Neuronal stem cell (in vitro differentiated cells): ENCODE measurements around the gene TEDC1.
A peak's percentile ranks its signal among the peaks of the same experiment; 100 is the strongest.

Experiments
- DNase-seq: peaks from one replicate; pipeline ENCODE4 v3.0.0-alpha.2; 2013; ENCODE audit warnings: low spot score
- H2AFZ ChIP-seq: one replicate; pipeline ENCODE4 v1.6.1; 2013; ENCODE audit warnings: mild to moderate bottlenecking, low read length, inconsistent platforms
- H2AK5ac ChIP-seq: 2 replicates; pipeline ENCODE4 v1.6.1; 2013; ENCODE audit warnings: low read depth, mild to moderate bottlenecking, inconsistent platforms, low read length, moderate library complexity, mixed read lengths
- H2BK120ac ChIP-seq: 2 replicates; pipeline ENCODE4 v1.6.1; 2013; ENCODE audit warnings: low read depth, mild to moderate bottlenecking, inconsistent platforms, low read length, moderate library complexity, mixed read lengths
- H2BK12ac ChIP-seq: one replicate; pipeline ENCODE4 v1.6.1; 2013; ENCODE audit warnings: low read length, inconsistent platforms
- H2BK15ac ChIP-seq: 2 replicates; pipeline ENCODE4 v1.6.1; 2013; ENCODE audit warnings: mild to moderate bottlenecking, low read length, inconsistent platforms, mixed read lengths
- H2BK5ac ChIP-seq: one replicate; pipeline ENCODE4 v1.6.1; 2013; ENCODE audit warnings: inconsistent platforms, mild to moderate bottlenecking, low read length, moderate library complexity
- H3K14ac ChIP-seq: one replicate; pipeline ENCODE4 v1.6.1; 2013; ENCODE audit warnings: low read length, inconsistent platforms
- H3K18ac ChIP-seq: 2 replicates; pipeline ENCODE4 v1.6.1; 2013; ENCODE audit warnings: low read length, inconsistent platforms
- H3K23ac ChIP-seq: 2 replicates; pipeline ENCODE4 v1.6.1; 2013; ENCODE audit warnings: low read depth, mild to moderate bottlenecking, mixed read lengths, low read length, inconsistent platforms; ENCODE audit not compliant: poor library complexity
- H3K27ac ChIP-seq: replicated peaks from 3 replicates; pipeline ENCODE4 v1.5.1; 2013; ENCODE audit warnings: low read length, inconsistent platforms
- H3K27me3 ChIP-seq, 3 experiments: 2 replicates each; pipeline ENCODE4 v1.6.1; 2013; ENCODE audit warnings: low read length in 3 of 3, mild to moderate bottlenecking in 2 of 3, inconsistent platforms in 1 of 3, low read depth in 1 of 3, mixed read lengths in 1 of 3, moderate library complexity in 1 of 3; ENCODE audit not compliant: control insufficient read depth in 3 of 3, insufficient read depth in 3 of 3
- H3K36me3 ChIP-seq, 2 donors: replicated peaks in 1 of 2; 2 replicates each; pipeline ENCODE4 v1.6.1; 2013; ENCODE audit warnings: low read length in 2 of 2; ENCODE audit not compliant: control insufficient read depth in 2 of 2, insufficient read depth in 2 of 2
- H3K4ac ChIP-seq: 2 replicates; pipeline ENCODE4 v1.6.1; 2013; ENCODE audit warnings: inconsistent platforms, mild to moderate bottlenecking, low read length, moderate library complexity
- H3K4me1 ChIP-seq, 2 donors: 1 replicate in 1 of 2; 2 replicates in 1 of 2; pipeline ENCODE4 v1.6.1; 2013; ENCODE audit warnings: low read length in 2 of 2, low read depth in 1 of 2; ENCODE audit not compliant: control insufficient read depth in 2 of 2, insufficient read depth in 1 of 2
- H3K4me2 ChIP-seq: one replicate; pipeline ENCODE4 v1.6.1; 2013; ENCODE audit warnings: mild to moderate bottlenecking, low read length, inconsistent platforms; ENCODE audit not compliant: insufficient read depth, poor library complexity, severe bottlenecking
- H3K4me3 ChIP-seq, 2 donors: 2 replicates each; pipeline ENCODE4 v1.5.1; 2013; ENCODE audit warnings: low read length in 2 of 2, mild to moderate bottlenecking in 2 of 2, inconsistent platforms in 1 of 2, moderate library complexity in 1 of 2
- H3K79me1 ChIP-seq: one replicate; pipeline ENCODE4 v1.6.1; 2013; ENCODE audit warnings: low read depth, mild to moderate bottlenecking, inconsistent platforms, low read length, moderate library complexity
- H3K9ac ChIP-seq: one replicate; pipeline ENCODE4 v1.6.1; 2013; ENCODE audit warnings: mild to moderate bottlenecking, low read depth, low read length, inconsistent platforms; ENCODE audit not compliant: poor library complexity
- H3K9me3 ChIP-seq, 2 donors: replicated peaks in 1 of 2; 2 replicates each; pipeline versions ENCODE3 to v1.6.1; 2013; ENCODE audit warnings: low read length in 2 of 2, mild to moderate bottlenecking in 2 of 2, inconsistent platforms in 1 of 2, low read depth in 1 of 2, mixed read lengths in 1 of 2, moderate library complexity in 1 of 2; ENCODE audit not compliant: control insufficient read depth in 2 of 2, insufficient read depth in 1 of 2
- H4K8ac ChIP-seq: one replicate; pipeline ENCODE4 v1.6.1; 2013; ENCODE audit warnings: low read depth, mild to moderate bottlenecking, inconsistent platforms, low read length, moderate library complexity
- H4K91ac ChIP-seq: one replicate; pipeline ENCODE4 v1.6.1; 2013; ENCODE audit warnings: low read length, low read depth, mild to moderate bottlenecking, inconsistent platforms; ENCODE audit not compliant: poor library complexity
- WGBS, 2 donors: extraction: QIAGEN DNeasy Blood & Tissue Kit; methylation state at CpG; one replicate each; pipeline ENCODE4 v1.1.7; 2013; ENCODE audit warnings: missing lambda C conversion rate in 2 of 2, mixed read lengths in 1 of 2; ENCODE audit not compliant: insufficient read length in 2 of 2, insufficient replicate concordance in 1 of 2; ENCODE audit errors: extremely low coverage in 2 of 2; 5-methylcytosine and 5-hydroxymethylcytosine counted together

The TEDC1 gene

DNA sequence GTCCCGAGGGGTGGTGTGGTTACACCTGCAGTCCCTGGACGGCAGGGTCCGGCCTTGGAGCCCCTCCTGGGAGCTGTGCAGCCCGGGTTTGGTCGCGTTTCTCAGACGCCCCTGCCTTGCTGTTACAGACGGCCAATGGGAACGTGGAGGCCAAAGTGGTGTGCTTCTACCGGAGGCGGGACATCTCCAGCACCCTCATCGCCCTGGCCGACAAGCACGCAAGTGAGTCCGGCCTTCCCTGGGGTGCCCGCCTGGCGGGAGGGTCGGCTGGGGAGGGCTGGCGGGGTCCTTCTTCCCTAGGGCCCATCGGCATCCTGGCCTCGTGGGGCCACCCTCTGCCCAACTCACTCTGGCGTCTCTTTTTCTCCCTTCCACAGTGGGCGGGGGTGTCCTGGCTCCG is 45.8 kb upstream of the TEDC1 start:
- Histone ChIP-seq H3K4me3 (no peak overlapping the region), H4K91ac (no peak overlapping the region), H3K14ac (no peak overlapping the region), H4K8ac (peak overlapping the region; percentile 43), H3K79me1 (peaks cover 32% of the 10 kb centered on the region), H3K36me3 (peaks cover 33 to 61% of the 10 kb centered on the region in 2 donors), H3K27me3 (no peaks in the 10 kb centered on the region), H3K18ac (no peak overlapping the region), H3K4ac (no peak overlapping the region), H3K9me3 (no peaks in the 10 kb centered on the region), H3K27ac (no peak overlapping the region), H3K4me2 (no peak overlapping the region), H2BK5ac (no peak overlapping the region), H2BK120ac (no peak overlapping the region), H3K23ac (peak overlapping the region; percentile 73), H2BK12ac (no peak overlapping the region), H2AFZ (no peak overlapping the region), H3K4me1 (no peaks in the 10 kb centered on the region), H3K9ac (peak overlapping the region; percentile 44), H2AK5ac (no peak overlapping the region), H2BK15ac (no peak overlapping the region)
- no peak for DNase-seq
- no CpG with 5 or more reads among the region's 24 CpGs for WGBS, 2 donors

DNA sequence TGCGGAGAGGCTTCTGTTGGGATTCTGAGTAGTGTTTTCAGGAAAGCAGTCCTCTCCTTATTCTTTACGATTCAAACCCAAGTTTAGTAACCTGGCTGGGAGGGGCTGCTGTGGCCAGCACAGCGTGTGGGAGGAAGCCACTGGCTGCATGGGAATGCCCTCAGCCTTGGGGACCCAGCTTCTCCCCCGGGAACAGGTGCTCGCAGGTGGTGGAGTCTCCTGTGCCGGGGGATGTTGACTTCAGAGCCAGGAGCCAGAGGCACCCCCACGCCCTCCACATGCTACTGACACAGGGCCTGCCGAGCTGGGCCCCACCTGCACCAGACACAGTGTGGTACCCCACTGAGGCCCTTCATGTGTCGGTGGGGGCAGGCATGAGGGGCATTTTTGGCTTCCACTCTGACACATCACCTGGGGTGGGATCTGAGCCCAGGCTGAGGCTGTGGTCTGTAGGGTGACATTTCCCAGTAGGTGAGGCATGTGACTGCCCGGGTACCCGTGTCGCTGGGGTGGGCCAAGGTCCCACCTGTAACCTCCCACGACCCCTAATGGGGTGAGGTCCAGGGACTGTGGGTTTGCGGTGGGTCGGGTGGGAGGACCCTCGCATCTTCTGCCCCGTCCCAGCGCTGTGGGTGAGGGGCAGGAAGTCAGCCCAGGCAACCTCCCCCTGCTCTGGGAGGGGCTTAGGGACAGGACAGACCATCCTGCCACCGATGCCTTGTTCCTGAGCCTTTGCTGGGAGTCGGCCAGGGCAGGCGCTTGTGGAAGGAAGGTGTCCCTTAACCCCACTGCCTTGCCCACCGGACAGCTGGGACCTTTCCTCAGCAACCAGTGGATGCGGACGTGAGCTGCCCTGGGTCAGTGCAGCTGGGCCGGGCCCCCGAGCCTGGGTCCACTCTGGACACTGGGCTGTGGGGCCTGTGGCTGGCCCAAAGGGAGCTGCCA is 44.9 kb upstream of the TEDC1 start:
- H3K18ac ChIP-seq: peak overlapping the region; percentile 31
- peaks cover 40 to 64% of the 10 kb centered on the region in 2 donors for H3K36me3 ChIP-seq
- H4K8ac ChIP-seq: no peak overlapping the region
- no CpG with 5 or more reads among the region's 26 CpGs for WGBS, 2 donors
- H4K91ac ChIP-seq: no peak overlapping the region
- H3K4me3 ChIP-seq: no peak overlapping the region
- no peak overlapping the region for H3K23ac ChIP-seq
- no peak overlapping the region for H2AK5ac ChIP-seq
- no peak overlapping the region for H3K4ac ChIP-seq
- no peak for DNase-seq
- H2AFZ ChIP-seq: no peak overlapping the region
- no peak overlapping the region for H2BK12ac ChIP-seq
- no peak overlapping the region for H2BK15ac ChIP-seq
- H3K79me1 ChIP-seq: peaks cover 30% of the 10 kb centered on the region
- no peak overlapping the region for H2BK120ac ChIP-seq
- no peak overlapping the region for H3K14ac ChIP-seq
- no peak overlapping the region for H2BK5ac ChIP-seq
- H3K9ac ChIP-seq: no peak overlapping the region
- H3K9me3 ChIP-seq: peaks cover 0 to 1% of the 10 kb centered on the region in 2 donors
- no peaks in the 10 kb centered on the region for H3K27me3 ChIP-seq
- H3K4me1 ChIP-seq: no peaks in the 10 kb centered on the region
- no peak overlapping the region for H3K4me2 ChIP-seq
- no peak overlapping the region for H3K27ac ChIP-seq

DNA sequence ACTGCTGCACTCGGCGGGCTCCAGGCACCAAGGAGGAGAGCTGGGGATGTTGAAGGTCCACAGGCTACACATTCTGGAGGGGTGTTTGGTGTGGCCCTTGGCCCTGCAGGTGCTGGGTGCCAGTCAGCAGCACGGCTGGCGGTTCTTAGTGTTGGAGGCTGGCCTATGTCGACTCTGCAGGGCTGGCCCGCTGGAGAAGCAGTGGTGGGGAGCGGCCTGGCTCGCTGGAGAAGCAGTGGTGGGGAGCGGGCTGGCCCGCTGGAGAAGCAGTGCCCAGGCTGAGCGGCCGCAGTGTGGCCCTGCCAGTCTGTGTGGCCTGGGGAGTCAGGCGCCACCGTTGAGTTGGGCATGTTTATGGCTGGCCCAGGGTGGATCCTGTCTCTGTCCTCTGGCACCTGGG is 44.1 kb upstream of the TEDC1 start:
- no peak overlapping the region for H2BK12ac ChIP-seq
- H3K27me3 ChIP-seq: no peaks in the 10 kb centered on the region
- H4K8ac ChIP-seq: no peak overlapping the region
- peaks cover 0 to 2% of the 10 kb centered on the region in 2 donors for H3K9me3 ChIP-seq
- H3K4ac ChIP-seq: no peak overlapping the region
- H2BK120ac ChIP-seq: no peak overlapping the region
- no peak overlapping the region for H2AFZ ChIP-seq
- H3K79me1 ChIP-seq: peaks cover 30% of the 10 kb centered on the region
- H3K4me3 ChIP-seq: no peak overlapping the region
- H4K91ac ChIP-seq: no peak overlapping the region
- H3K4me1 ChIP-seq: no peaks in the 10 kb centered on the region
- H2AK5ac ChIP-seq: no peak overlapping the region
- no peak overlapping the region for H2BK5ac ChIP-seq
- WGBS, 2 donors: no CpG with 5 or more reads among the region's 14 CpGs
- no peak overlapping the region for H2BK15ac ChIP-seq
- H3K18ac ChIP-seq: peak overlapping the region; percentile 38
- peaks cover 42 to 66% of the 10 kb centered on the region in 2 donors for H3K36me3 ChIP-seq
- H3K14ac ChIP-seq: no peak overlapping the region
- peak overlapping the region; percentile 81 for H3K9ac ChIP-seq
- DNase-seq: no peak
- no peak overlapping the region for H3K27ac ChIP-seq
- no peak overlapping the region for H3K23ac ChIP-seq
- no peak overlapping the region for H3K4me2 ChIP-seq
